Peyer's patch (tissue), 4 donors: ENCODE data around the gene VAMP8.

Experiments
- CTCF ChIP-seq, 6 experiments: fragments of 450-650 bp in 4 of 6; fragments of 200-600 bp in 2 of 6; sonication (generic) in 1 of 6; IDR thresholded peaks; one replicate each; pipeline ENCODE4 v1.5.1; 2017 to 2019; ENCODE audit warnings: antibody characterized with exemption in 6 of 6, mild to moderate bottlenecking in 3 of 6, moderate library complexity in 1 of 6
- POLR2A ChIP-seq, 2 donors: fragments of 450-650 bp; IDR thresholded peaks; one replicate each; pipeline ENCODE4 v1.5.1; 2017; ENCODE audit warnings: antibody characterized with exemption in 2 of 2, mild to moderate bottlenecking in 2 of 2, moderate library complexity in 2 of 2

GRCh38 chr2:85611217-85611704 is 33.9 kb downstream of the VAMP8 start:
- TF ChIP-seq CTCF (IDR thresholded peaks at IDR 0.05) (no peak), POLR2A (IDR thresholded peaks at IDR 0.05) (no peak)
